BLaER1 (cell line): Measurements from ENCODE around the gene TPCN2.

Experiments used
- H3K27ac ChIP-seq: shearing (Covaris generic); formaldehyde crosslinking; 2 replicates; pipeline ENCODE4 v1.8.1; 2022
- H3K27me3 ChIP-seq: shearing (Covaris generic); formaldehyde crosslinking; 2 replicates; pipeline ENCODE4 v1.8.1; 2022
- H3K36me3 ChIP-seq: shearing (Covaris generic); formaldehyde crosslinking; 2 replicates; pipeline ENCODE4 v1.8.1; 2022
- H3K4me1 ChIP-seq: shearing (Covaris generic); formaldehyde crosslinking; 2 replicates; pipeline ENCODE4 v1.8.1; 2022
- H3K4me2 ChIP-seq: shearing (Covaris generic); formaldehyde crosslinking; 2 replicates; pipeline ENCODE4 v1.8.1; 2022
- H3K4me3 ChIP-seq: shearing (Covaris generic); formaldehyde crosslinking; 2 replicates; pipeline ENCODE4 v1.8.1; 2022
- H3K9ac ChIP-seq: shearing (Covaris generic); formaldehyde crosslinking; 2 replicates; pipeline ENCODE4 v1.8.1; 2022
- H3K9me3 ChIP-seq: shearing (Covaris generic); formaldehyde crosslinking; 2 replicates; pipeline ENCODE4 v1.8.1; 2022
- H4K20me1 ChIP-seq: shearing (Covaris generic); formaldehyde crosslinking; 2 replicates; pipeline ENCODE4 v1.8.1; 2022
- Cebpa-rat ChIP-seq: shearing (Covaris generic); IDR thresholded peaks from 2 replicates; pipeline ENCODE4 v1.8.1; 2022

Gene TPCN2

GRCh38 chr11:69018924-69019323, 29.8 kb upstream of the TPCN2 start:
- H4K20me1 ChIP-seq = no peaks in the 10 kb centered on the region
- no peaks in the 10 kb centered on the region for H3K36me3 ChIP-seq
- no peak overlapping the region for H3K27ac ChIP-seq
- H3K4me2 ChIP-seq = peak overlapping the region; percentile 23; the same call in 1 of the 2 replicates
- no peaks in the 10 kb centered on the region for H3K9me3 ChIP-seq
- no peak for TF ChIP-seq Cebpa-rat
- H3K4me1 ChIP-seq = peaks cover 12% of the 10 kb centered on the region
- peaks cover 8% of the 10 kb centered on the region for H3K27me3 ChIP-seq
- no peak overlapping the region for H3K4me3 ChIP-seq
- no peak overlapping the region for H3K9ac ChIP-seq

GRCh38 chr11:69022260-69022659, 26.5 kb upstream of the TPCN2 start:
- Histone ChIP-seq H3K4me1 (peaks cover 12% of the 10 kb centered on the region), H3K4me3 (no peak overlapping the region), H3K36me3 (no peaks in the 10 kb centered on the region), H3K4me2 (no peak overlapping the region), H3K9ac (no peak overlapping the region), H4K20me1 (no peaks in the 10 kb centered on the region), H3K27ac (no peak overlapping the region), H3K9me3 (no peaks in the 10 kb centered on the region), H3K27me3 (no peaks in the 10 kb centered on the region)
- TF ChIP-seq Cebpa-rat = no peak

GRCh38 chr11:69024509-69024908, 24.2 kb upstream of the TPCN2 start:
- Histone ChIP-seq H3K27ac (no peak overlapping the region), H3K36me3 (no peaks in the 10 kb centered on the region), H3K4me2 (no peak overlapping the region), H3K27me3 (no peaks in the 10 kb centered on the region), H3K4me1 (peaks cover 2% of the 10 kb centered on the region), H3K4me3 (no peak overlapping the region), H3K9me3 (no peaks in the 10 kb centered on the region), H4K20me1 (no peaks in the 10 kb centered on the region), H3K9ac (no peak overlapping the region)
- TF ChIP-seq Cebpa-rat = no peak

- no peak for TF ChIP-seq Cebpa-rat
- Histone ChIP-seq H3K4me1 (peaks cover 14% of the 10 kb centered on the region), H3K9ac (no peak overlapping the region)
These were observed 20.9 kb upstream of the TPCN2 start for GRCh38 chr11:69027704-69028372.

GRCh38 chr11:69030301-69030700, 18.4 kb upstream of the TPCN2 start:
- H3K4me2 ChIP-seq = peak overlapping the region; percentile 37
- no peaks in the 10 kb centered on the region for H3K27me3 ChIP-seq
- no peak overlapping the region for H3K9ac ChIP-seq
- no peak overlapping the region for H3K27ac ChIP-seq
- H3K4me3 ChIP-seq = no peak overlapping the region
- H3K36me3 ChIP-seq = no peaks in the 10 kb centered on the region
- H3K9me3 ChIP-seq = no peaks in the 10 kb centered on the region
- peaks cover 32% of the 10 kb centered on the region for H3K4me1 ChIP-seq
- no peak for TF ChIP-seq Cebpa-rat
- no peaks in the 10 kb centered on the region for H4K20me1 ChIP-seq

More at GRCh38 chr11:69027704-69028372, 20.9 kb upstream of the TPCN2 start:
- Histone ChIP-seq H3K4me3 (no peak overlapping the region), H3K36me3 (no peaks in the 10 kb centered on the region), H3K27me3 (no peaks in the 10 kb centered on the region), H3K27ac (no peak overlapping the region), H3K4me2 (no peak overlapping the region), H3K9me3 (no peaks in the 10 kb centered on the region), H4K20me1 (no peaks in the 10 kb centered on the region)

- TF ChIP-seq Cebpa-rat = no peak
- no peak overlapping the region for H3K27ac ChIP-seq
- no peak overlapping the region for H3K4me2 ChIP-seq
- no peaks in the 10 kb centered on the region for H4K20me1 ChIP-seq
- H3K9me3 ChIP-seq = no peaks in the 10 kb centered on the region
- H3K36me3 ChIP-seq = no peaks in the 10 kb centered on the region
- no peaks in the 10 kb centered on the region for H3K27me3 ChIP-seq
- H3K9ac ChIP-seq = no peak overlapping the region
- peaks cover 32% of the 10 kb centered on the region for H3K4me1 ChIP-seq
- H3K4me3 ChIP-seq = no peak overlapping the region
These were observed 15.9 kb upstream of the TPCN2 start for GRCh38 chr11:69032833-69033232.

GRCh38 chr11:69033431-69033830, 15.3 kb upstream of the TPCN2 start:
- H4K20me1 ChIP-seq = no peaks in the 10 kb centered on the region
- TF ChIP-seq Cebpa-rat = no peak
- H3K4me3 ChIP-seq = no peak overlapping the region
- no peaks in the 10 kb centered on the region for H3K36me3 ChIP-seq
- H3K4me1 ChIP-seq = peaks cover 32% of the 10 kb centered on the region
- no peaks in the 10 kb centered on the region for H3K9me3 ChIP-seq
- H3K4me2 ChIP-seq = peak overlapping the region; percentile 67; the same call in 1 of the 2 replicates
- no peaks in the 10 kb centered on the region for H3K27me3 ChIP-seq
- no peak overlapping the region for H3K27ac ChIP-seq
- no peak overlapping the region for H3K9ac ChIP-seq

GRCh38 chr11:69034123-69034867, 14.4 kb upstream of the TPCN2 start:
- no peak for TF ChIP-seq Cebpa-rat
- Histone ChIP-seq H3K4me1 (peaks cover 37% of the 10 kb centered on the region), H3K9me3 (no peaks in the 10 kb centered on the region), H3K4me2 (peak overlapping the region; percentile 67), H3K27ac (no peak overlapping the region), H3K9ac (no peak overlapping the region), H3K4me3 (no peak overlapping the region), H3K27me3 (no peaks in the 10 kb centered on the region), H3K36me3 (no peaks in the 10 kb centered on the region), H4K20me1 (no peaks in the 10 kb centered on the region)

- H3K36me3 ChIP-seq = no peaks in the 10 kb centered on the region
- TF ChIP-seq Cebpa-rat = no peak
- no peaks in the 10 kb centered on the region for H3K27me3 ChIP-seq
- peaks cover 48% of the 10 kb centered on the region for H3K4me1 ChIP-seq
- no peaks in the 10 kb centered on the region for H3K9me3 ChIP-seq
- no peaks in the 10 kb centered on the region for H4K20me1 ChIP-seq
- H3K9ac ChIP-seq = no peak overlapping the region
- H3K27ac ChIP-seq = no peak overlapping the region
- no peak overlapping the region for H3K4me3 ChIP-seq
- H3K4me2 ChIP-seq = peak overlapping the region; percentile 17
These were observed 13.4 kb upstream of the TPCN2 start for GRCh38 chr11:69035150-69035945.

- Histone ChIP-seq H3K27me3 (no peaks in the 10 kb centered on the region), H3K27ac (no peak overlapping the region), H3K4me1 (peaks cover 49% of the 10 kb centered on the region), H3K36me3 (no peaks in the 10 kb centered on the region), H3K9ac (no peak overlapping the region), H3K4me3 (no peak overlapping the region), H3K4me2 (no peak overlapping the region), H3K9me3 (no peaks in the 10 kb centered on the region), H4K20me1 (no peaks in the 10 kb centered on the region)
- no peak for TF ChIP-seq Cebpa-rat
These were observed 12.8 kb upstream of the TPCN2 start for GRCh38 chr11:69035946-69036340.
